Ureter (tissue), 1 donor: ENCODE results near the gene PCDH8. TPM values are rescaled to one million over a fixed set of nuclear protein-coding genes. Genes with fewer than 3 reads are reported as not detected.
"Not testable (repeated sequence)": the region's sequence is repeated elsewhere in the genome, so short reads cannot be mapped to it uniquely, and the experiment has no call there.

Source experiments
- DNase-seq: peaks from one replicate; pipeline ENCODE4 v3.0.0-alpha.2; 2020; ENCODE audit warnings: low spot score
- total RNA-seq: library from RNA; stranded (reverse); gene quantifications from one replicate; pipeline ENCODE4 v1.2.4, GENCODE V29; 2023
- donor health status: DM: yes; HTN: yes; CAD: no.

Gene PCDH8
- total RNA-seq, 1 donor from 2014 or later: not detected

DNA sequence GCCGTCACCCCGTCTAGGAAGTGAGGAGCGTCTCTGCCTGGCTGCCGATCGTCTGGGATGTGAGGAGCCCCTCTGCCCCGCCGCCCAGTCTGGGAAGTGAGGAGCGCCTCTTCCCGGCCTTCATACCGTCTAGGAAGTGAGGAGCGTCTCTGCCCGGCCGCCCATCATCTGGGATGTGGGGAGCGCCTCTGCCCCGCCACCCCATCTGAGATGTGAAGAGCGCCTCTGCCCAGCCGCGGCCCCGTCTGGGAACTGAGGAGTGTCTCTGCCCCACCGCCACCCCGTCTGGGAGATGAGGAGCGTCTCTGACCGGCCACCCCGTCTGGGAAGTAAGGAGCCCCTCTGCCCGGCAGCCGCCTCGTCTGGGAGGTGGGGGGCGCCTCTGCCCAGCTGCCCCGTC is 30.6 kb downstream of the PCDH8 start:
- not testable (repeated sequence) for DNase-seq

DNA sequence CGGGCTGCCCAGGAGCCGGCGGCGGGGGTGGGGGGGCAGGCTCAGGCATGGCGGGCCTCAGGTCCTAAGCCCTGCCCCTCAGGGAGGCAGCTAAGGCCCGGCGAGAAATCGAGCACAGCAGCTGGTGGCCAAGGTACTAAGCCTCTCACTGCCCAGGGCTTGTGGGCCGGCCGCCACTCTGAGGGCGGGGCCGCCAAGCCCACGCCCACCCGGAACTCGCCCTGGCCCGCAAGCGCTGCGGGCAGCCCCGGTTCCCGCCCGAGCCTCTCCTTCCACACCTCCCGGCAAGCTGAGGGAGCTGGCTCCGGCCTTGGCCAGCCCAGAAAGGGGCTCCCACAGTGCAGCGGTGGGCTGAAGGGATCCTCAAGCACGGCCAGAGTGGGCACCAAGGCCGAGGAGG is 33.1 kb downstream of the PCDH8 start:
- no peak for DNase-seq

DNA sequence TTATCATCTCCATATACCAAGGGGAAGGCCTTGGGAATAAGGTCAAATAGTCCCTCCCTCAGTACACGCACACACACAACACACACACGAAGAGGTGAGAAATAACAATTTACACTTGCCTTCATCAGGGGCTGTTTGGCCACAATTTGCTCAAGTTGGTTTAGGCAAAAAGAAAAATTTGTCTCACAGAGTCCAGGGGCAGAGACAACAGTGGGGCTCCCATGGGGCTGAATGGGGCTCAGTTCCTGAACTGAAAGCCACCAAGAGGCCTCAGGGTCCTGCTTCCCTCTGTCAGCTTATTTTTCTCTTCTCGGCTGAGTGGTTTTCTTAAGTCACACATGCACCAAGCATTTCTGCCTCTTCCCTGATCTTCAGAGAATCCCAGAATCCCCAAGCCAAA is 35.5 kb downstream of the PCDH8 start:
- no peak for DNase-seq

DNA sequence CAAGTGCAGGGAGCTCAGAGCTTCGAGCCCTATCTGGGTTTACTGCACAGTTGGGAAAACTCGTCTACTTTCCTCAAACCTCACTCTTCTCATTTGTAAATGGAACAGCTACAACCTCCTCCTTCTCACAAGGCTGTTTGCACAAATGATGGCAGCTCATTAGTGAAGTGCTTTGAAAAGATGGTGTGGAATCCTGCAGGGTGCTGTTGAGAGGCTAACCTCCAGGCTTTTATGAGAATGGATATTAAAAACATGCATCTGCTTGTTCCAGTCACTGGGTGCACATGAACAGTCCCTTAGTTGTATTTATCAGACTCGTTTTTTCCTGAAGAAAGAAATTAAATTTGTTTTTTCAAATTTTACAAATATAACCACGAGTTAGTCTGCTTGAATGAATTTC is 36.6 kb downstream of the PCDH8 start:
- no peak for DNase-seq

DNA sequence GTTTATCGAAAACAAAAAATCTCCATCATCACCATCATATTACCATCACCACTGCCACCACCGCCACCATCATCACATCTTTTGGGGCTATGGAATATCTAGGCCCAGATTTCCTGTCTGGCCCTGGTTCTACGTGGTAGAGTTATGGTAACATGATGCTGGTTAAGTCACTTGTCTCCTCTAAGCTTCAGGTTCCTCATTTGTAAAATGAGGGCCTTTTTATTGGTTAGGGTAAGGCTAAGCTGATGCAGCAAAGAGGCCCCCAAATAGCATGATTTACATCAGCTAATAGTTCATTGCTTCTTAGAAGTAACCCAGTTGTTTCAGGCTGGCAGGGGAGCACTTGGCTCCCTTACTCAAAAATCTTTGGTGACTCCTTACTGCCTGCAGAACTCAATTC is 37.9 kb downstream of the PCDH8 start:
- no peak for DNase-seq

DNA sequence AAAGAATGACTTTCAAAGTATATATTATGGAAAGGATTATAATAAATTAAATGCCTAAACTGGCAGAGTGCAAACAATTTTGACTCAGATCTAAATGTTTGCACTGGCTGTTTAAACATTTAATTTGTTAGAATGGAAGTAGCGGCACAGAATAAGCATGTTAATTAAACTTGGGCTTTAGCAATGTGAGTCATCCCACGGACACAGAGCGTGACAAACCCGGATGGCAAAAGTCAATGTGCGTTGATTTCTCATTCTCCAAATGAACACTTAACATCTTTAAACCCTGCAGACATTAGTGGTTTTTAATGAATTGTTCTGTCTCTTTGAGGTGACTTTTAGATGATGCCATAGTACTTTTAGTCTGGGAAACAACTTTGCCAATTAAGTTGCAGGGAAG is 38.4 kb downstream of the PCDH8 start:
- DNase-seq: no peak

DNA sequence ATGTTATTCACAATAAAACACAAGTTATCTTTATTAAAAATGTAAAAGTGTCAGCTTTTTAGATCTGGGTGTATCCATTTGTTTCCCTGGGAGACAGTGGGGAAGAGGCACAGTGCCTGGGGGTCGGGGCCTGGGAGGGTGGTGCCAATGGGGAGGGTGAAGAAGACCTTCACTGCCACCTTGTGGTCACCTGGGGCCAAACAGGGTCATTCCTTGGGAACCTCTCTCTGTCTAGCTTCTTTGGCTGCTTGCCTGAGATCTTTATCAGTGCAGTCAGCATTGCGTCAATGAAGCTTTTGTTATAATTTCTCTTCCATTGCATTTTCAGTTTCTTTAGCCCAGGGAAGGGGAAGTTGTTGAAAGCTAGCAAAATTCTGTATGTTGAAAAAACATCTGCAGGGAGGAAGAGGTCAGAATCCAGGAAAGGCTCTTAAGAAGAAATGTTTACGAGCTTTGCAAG is 39.1 kb downstream of the PCDH8 start:
- peak; percentile 67 for DNase-seq

DNA sequence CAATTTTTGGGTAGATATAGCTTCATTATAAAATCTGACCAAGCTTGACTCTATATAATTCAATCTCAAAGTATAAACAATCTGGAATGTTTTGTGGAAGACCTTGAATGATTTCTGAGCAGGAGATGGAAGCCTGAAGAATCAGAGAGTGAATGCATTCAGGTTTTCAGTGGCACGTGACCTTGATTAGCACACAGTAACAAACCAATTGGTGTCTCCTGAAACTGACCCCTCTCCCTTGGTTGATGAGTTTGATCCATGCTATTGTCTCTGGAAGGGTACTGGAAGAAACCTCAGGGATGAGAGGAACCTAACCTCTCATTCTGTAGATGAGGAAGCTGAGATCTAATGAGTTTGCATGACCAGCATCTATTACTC is 39.6 kb downstream of the PCDH8 start:
- no peak for DNase-seq

DNA sequence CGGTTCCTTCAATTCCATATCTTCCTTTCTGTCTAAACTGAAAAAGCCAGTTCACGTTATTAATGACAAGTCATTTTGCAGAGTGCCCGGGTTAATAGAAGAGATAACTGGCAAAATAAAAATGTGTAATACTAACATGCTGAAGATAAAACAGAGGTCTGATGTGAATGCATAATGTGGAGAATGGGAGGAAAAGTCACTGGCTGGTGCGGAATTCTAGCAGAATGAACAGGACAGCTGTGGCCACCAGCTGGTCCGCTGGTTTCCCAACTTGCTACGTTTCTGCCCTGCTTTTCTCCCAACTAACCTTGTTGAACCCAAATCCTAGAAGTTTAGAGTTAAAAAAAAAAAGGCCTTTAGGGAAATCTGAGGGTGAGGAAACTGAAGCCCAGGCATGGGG is 42.4 kb downstream of the PCDH8 start:
- DNase-seq: no peak

DNA sequence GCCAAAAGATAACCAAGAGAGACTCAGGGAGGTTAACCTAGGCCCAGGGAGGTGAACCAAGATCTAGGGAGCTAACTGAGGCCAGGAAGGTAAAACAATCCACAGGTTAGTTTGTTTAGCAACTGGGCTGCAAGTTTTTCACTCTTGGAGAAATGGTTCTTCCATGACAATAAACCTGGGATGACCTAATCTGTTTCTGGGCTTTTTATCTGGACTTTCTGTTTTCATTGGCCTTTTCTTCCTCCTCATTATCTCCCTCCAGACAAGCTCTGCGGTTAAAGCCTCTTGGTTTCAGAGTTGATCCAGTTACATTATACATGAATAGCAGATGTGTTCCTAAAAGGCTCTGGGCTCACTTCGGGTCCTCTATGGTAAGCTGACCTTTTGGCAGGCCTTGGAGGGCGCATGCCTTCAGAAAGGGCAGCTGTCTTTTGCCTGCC is 44.2 kb downstream of the PCDH8 start:
- no peak for DNase-seq

DNA sequence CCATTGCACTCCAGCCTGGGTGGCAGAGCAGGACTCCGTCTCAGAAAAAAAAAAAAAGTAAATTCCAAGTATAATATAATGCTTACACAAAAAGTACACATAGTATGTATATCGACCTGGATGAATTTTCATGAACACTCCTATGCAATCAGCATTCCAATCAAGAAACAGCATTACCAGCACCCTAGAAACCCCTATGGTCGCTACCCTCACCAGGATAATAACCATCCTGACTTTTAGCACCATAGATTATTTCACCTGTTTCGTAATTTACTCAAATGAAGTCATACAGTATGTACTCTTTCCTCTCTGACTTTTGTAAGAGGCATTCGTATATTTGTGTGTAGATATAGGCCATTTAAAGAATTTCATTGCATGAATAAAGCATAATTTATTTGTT is 47.6 kb downstream of the PCDH8 start:
- DNase-seq: no peak

DNA sequence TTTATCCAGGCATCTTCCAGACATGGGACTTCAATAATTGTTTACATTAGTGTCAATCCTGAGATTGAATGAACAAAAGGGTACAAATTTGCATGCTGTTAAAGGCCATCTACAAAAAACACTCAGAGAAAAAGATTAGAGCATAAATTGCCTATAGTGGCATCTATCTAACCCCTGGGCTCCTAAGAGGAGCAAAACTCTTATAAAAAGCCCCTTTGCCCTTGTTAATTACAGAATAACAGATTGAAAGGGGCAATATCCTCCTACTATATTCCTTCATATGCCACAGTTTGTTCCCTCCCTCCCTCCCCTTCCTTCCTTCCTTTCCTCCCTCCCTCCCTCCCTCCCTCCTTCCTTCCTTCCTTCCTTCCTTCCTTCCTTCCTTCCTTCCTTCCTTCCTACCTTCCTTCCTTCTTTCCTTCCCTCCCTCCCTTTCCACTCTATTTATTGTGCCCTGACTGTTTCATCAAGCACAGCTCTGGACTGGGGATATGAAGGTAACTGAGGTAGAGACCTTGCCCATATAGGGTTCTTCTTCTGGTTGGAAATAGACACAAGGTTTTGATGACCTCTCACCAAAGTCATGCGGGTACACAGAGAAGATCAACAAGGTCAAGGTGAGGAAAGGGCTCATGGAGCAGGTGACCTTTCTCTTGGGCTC is 49.5 kb downstream of the PCDH8 start:
- DNase-seq: no peak

DNA sequence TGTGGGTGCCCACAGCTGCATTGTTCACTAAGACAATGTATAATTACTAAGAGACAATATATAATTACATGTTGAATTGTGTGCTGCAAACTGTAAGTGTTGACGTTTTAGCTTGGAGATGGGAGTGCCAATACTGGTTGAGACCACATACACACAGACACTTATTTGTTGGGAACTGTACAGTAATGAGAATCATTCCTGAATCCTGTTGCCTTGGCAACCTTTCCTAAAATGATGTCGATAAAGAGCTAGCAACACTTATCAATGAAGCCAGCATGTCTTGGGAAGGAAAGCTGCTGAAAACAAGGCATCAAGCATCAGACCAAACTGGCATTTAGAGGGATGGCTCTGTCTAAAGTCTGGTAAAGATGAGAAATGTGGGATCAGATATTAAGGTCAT is 51.3 kb downstream of the PCDH8 start:
- DNase-seq: no peak

DNA sequence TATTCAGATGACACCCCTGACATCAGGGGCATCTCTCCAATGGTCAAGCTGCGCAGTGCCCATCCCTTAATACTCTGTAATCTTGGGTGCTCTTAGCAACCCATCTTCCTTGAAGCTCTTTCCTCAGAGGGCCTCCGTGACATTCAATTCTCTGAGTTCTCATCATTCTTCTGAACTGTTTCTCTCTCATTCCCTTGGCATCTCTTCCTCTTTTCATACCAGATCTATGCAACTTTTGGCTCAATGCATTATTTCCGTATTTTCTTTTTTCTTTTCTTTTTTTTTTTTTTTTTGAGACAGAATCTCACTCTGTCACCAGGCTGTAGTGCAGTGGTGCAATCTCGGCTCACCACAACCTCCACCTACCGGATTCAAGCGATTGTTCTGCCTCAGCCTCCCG is 53.9 kb downstream of the PCDH8 start:
- no peak for DNase-seq

DNA sequence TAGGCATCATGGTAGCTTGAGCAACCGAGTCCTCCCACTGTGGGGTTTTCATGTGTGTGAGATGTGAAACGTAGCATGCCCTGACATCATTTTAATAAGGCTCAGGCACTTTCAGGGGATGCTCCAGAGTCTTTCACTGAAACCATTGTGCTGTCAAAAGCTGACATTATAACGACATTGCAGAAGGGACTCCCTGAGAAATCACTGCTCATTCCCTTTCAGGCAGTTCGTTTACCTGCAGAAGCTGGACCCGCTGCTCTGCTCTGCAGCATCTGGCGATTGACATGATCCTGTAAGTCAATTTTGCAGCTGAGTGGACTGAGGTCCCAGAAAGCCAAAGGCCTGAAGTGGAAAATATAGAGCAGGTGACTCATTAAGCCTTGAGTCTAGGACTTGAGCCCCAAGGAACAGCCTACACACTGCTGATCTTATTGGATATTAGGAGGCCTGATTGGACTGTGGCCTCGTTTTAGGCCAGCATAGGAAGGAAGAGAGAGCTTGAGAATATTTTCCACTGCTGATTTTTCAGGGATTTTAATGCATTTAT is 54.9 kb downstream of the PCDH8 start:
- DNase-seq: no peak

Other genes starting within 250 kb of the PCDH8 start
- 11.4 TPM for gene HNRNPA1L2, start 206.2 kb downstream of the PCDH8 start, total RNA-seq
- 40.9 TPM for gene SUGT1, start 195.8 kb downstream of the PCDH8 start, total RNA-seq
- not detected for gene CNMD, start 108.8 kb downstream of the PCDH8 start, total RNA-seq
- 0.47 TPM for gene OLFM4, start 180.2 kb upstream of the PCDH8 start, total RNA-seq